IMR-90 (cell line): Measurements from ENCODE around the gene TMBIM6. TPM values are rescaled to one million over a fixed set of nuclear protein-coding genes. Genes with fewer than 3 reads are reported as not detected.

Experiments used
- ATAC-seq: fragments of 200-7000 bp; cut with Tn5 transposase; 2 replicates; pipeline ENCODE4 v1.9.1; 2020; ENCODE audit warnings: low read depth, mild to moderate bottlenecking, moderate library complexity
- BruUV-seq: library from RNA; stranded (reverse); fragments of 400-500 nt; replicated peaks from 2 replicates; lab custom pipeline; 2021; lab: Mats Ljungman, UMichigan
- CTCF ChIA-PET: fragments of 300-600 bp; formaldehyde crosslinking; extraction: SDS; loops from one replicate; lab custom pipeline; 2021; ENCODE audit warnings: antibody characterized with exemption; lab: Yijun Ruan, JAX
- POLR2A ChIA-PET: fragments of 300-600 bp; sonication (Branson Sonifier 250); formaldehyde crosslinking; loops from one replicate; lab custom pipeline; 2022; ENCODE audit warnings: antibody characterized with exemption; ENCODE audit not compliant: unreplicated experiment; lab: Charles Lee
- DNase-seq: peaks from one replicate; pipeline ENCODE4 v3.0.0; 2013
- H2AFZ ChIP-seq: replicated peaks from 2 replicates; pipeline ENCODE3; 2013; ENCODE audit warnings: low read length, mild to moderate bottlenecking; ENCODE audit not compliant: poor library complexity
- H2AK5ac ChIP-seq: 2 replicates; pipeline ENCODE4 v1.6.1; 2013; ENCODE audit warnings: low read depth, low read length, inconsistent platforms
- H2AK9ac ChIP-seq: replicated peaks from 2 replicates; pipeline ENCODE3; 2013; ENCODE audit warnings: mild to moderate bottlenecking, low read depth, low read length, moderate library complexity; ENCODE audit not compliant: poor library complexity
- H2BK120ac ChIP-seq: 2 replicates; pipeline ENCODE4 v1.6.1; 2013; ENCODE audit warnings: low read depth, low read length, inconsistent platforms
- H2BK15ac ChIP-seq: 3 replicates; pipeline ENCODE4 v1.6.1; 2013; ENCODE audit warnings: low read depth, low read length, inconsistent platforms
- H2BK20ac ChIP-seq: 2 replicates; pipeline ENCODE4 v1.6.1; 2013; ENCODE audit warnings: low read depth, mild to moderate bottlenecking, inconsistent platforms, low read length, moderate library complexity
- H2BK5ac ChIP-seq: 2 replicates; pipeline ENCODE4 v1.6.1; 2013; ENCODE audit warnings: mild to moderate bottlenecking, low read depth, low read length, inconsistent platforms; ENCODE audit not compliant: poor library complexity, severe bottlenecking
- H3K14ac ChIP-seq: replicated peaks from 2 replicates; pipeline ENCODE4 v1.6.1; 2013; ENCODE audit warnings: low read depth, low read length, inconsistent platforms
- H3K18ac ChIP-seq: 2 replicates; pipeline ENCODE4 v1.6.1; 2013; ENCODE audit warnings: low read depth, low read length, control low read depth
- H3K23ac ChIP-seq: 2 replicates; pipeline ENCODE4 v1.6.1; 2013; ENCODE audit warnings: low read depth, low read length, inconsistent platforms
- H3K27ac ChIP-seq: 2 replicates; pipeline ENCODE4 v1.5.1; 2013; ENCODE audit warnings: mild to moderate bottlenecking, control low read depth, low read length; ENCODE audit not compliant: insufficient read depth
- H3K27me3 ChIP-seq: 2 replicates; pipeline ENCODE4 v1.6.1; 2013; ENCODE audit warnings: low read length; ENCODE audit not compliant: control insufficient read depth, insufficient read depth
- H3K36me3 ChIP-seq: 2 replicates; pipeline ENCODE4 v1.6.1; 2013; ENCODE audit warnings: low read length, mixed read lengths; ENCODE audit not compliant: control insufficient read depth, insufficient read depth
- H3K4ac ChIP-seq: 2 replicates; pipeline ENCODE4 v1.6.1; 2013; ENCODE audit warnings: low read depth, low read length, inconsistent platforms
- H3K4me1 ChIP-seq: 2 replicates; pipeline ENCODE4 v1.6.1; 2013; ENCODE audit warnings: low read length, mixed read lengths; ENCODE audit not compliant: control insufficient read depth, insufficient read depth
- H3K4me2 ChIP-seq: 2 replicates; pipeline ENCODE4 v1.6.1; 2013; ENCODE audit warnings: low read depth, mild to moderate bottlenecking, control low read depth, low read length, moderate library complexity
- H3K4me3 ChIP-seq: 2 replicates; pipeline ENCODE4 v1.5.1; 2013; ENCODE audit warnings: low read depth, mild to moderate bottlenecking, control low read depth, low read length, moderate library complexity; ENCODE audit not compliant: insufficient read depth
- H3K56ac ChIP-seq: 2 replicates; pipeline ENCODE4 v1.6.1; 2013; ENCODE audit warnings: low read length, inconsistent platforms; ENCODE audit not compliant: insufficient read depth; ENCODE audit errors: extremely low read depth
- H3K79me1 ChIP-seq, 2 experiments: 2 replicates each; pipeline ENCODE4 v1.6.1; 2013; ENCODE audit warnings: low read length in 2 of 2, inconsistent platforms in 1 of 2, low read depth in 1 of 2
- H3K9ac ChIP-seq: 2 replicates; pipeline ENCODE4 v1.6.1; 2013; ENCODE audit warnings: low read depth, low read length, control low read depth
- H3K9me1 ChIP-seq: 2 replicates; pipeline ENCODE4 v1.6.1; 2013; ENCODE audit warnings: low read length, inconsistent platforms; ENCODE audit not compliant: insufficient read depth
- H3K9me3 ChIP-seq: 2 replicates; pipeline ENCODE4 v1.6.1; 2013; ENCODE audit warnings: low read length; ENCODE audit not compliant: control insufficient read depth, insufficient read depth
- H4K20me1 ChIP-seq: 2 replicates; pipeline ENCODE4 v1.6.1; 2013; ENCODE audit warnings: low read length, inconsistent platforms; ENCODE audit not compliant: insufficient read depth
- H4K5ac ChIP-seq: 2 replicates; pipeline ENCODE4 v1.6.1; 2013; ENCODE audit warnings: mild to moderate bottlenecking, low read depth, low read length, control low read depth
- H4K8ac ChIP-seq, 2 experiments: 2 replicates each; pipeline ENCODE4 v1.6.1; 2013; ENCODE audit warnings: low read depth in 2 of 2, low read length in 2 of 2, control low read depth in 1 of 2, inconsistent platforms in 1 of 2
- H4K91ac ChIP-seq: 2 replicates; pipeline ENCODE4 v1.6.1; 2013; ENCODE audit warnings: low read depth, low read length, inconsistent platforms; ENCODE audit not compliant: insufficient read depth
- BHLHE40 ChIP-seq: fragments of 150-350 bp; IDR thresholded peaks from 2 replicates; pipeline ENCODE4 v1.6.1; 2016; ENCODE audit warnings: mild to moderate bottlenecking, low read depth, low read length
- CEBPB ChIP-seq: IDR thresholded peaks from 2 replicates; pipeline ENCODE4 v1.6.1; 2012; ENCODE audit warnings: low read depth, low read length, improper control_type of control experiment
- CHD1 ChIP-seq: IDR thresholded peaks from 2 replicates; pipeline ENCODE4 v1.6.1; 2012; ENCODE audit warnings: low read depth, low read length, improper control_type of control experiment
- CTCF ChIP-seq: conservative IDR thresholded peaks from 2 replicates; pipeline ENCODE4 v1.5.1; 2012; ENCODE audit warnings: mild to moderate bottlenecking, low read depth, low read length, improper control_type of control experiment
- ELK1 ChIP-seq: fragments of 150-350 bp; IDR thresholded peaks from 2 replicates; pipeline ENCODE4 v1.6.1; 2016; ENCODE audit warnings: low read depth, mild to moderate bottlenecking, low read length, moderate library complexity, borderline replicate concordance
- FOS ChIP-seq: fragments of 150-350 bp; IDR thresholded peaks from 2 replicates; pipeline ENCODE4 v1.6.1; 2016; ENCODE audit warnings: low read depth, low read length
- MAFK ChIP-seq: IDR thresholded peaks from 2 replicates; pipeline ENCODE4 v1.6.1; 2012; ENCODE audit warnings: low read depth, low read length, improper control_type of control experiment
- MAZ ChIP-seq: IDR thresholded peaks from 2 replicates; pipeline ENCODE4 v1.6.1; 2012; ENCODE audit warnings: low read depth, mild to moderate bottlenecking, low read length, improper control_type of control experiment, moderate library complexity, borderline replicate concordance
- MXI1 ChIP-seq: IDR thresholded peaks from 2 replicates; pipeline ENCODE4 v1.6.1; 2012; ENCODE audit warnings: low read depth, mild to moderate bottlenecking, low read length, moderate library complexity, borderline replicate concordance
- NFE2L2 ChIP-seq: fragments of 150-350 bp; IDR thresholded peaks from 2 replicates; pipeline ENCODE4 v1.6.1; 2016; ENCODE audit warnings: low read depth, mild to moderate bottlenecking, low read length
- POLR2A ChIP-seq: IDR thresholded peaks from 2 replicates; pipeline ENCODE4 v1.6.1; 2012; ENCODE audit warnings: mild to moderate bottlenecking, low read depth, low read length
- RAD21 ChIP-seq: IDR thresholded peaks from 2 replicates; pipeline ENCODE4 v1.6.1; 2012; ENCODE audit warnings: low read length, improper control_type of control experiment
- RCOR1 ChIP-seq: IDR thresholded peaks from 2 replicates; pipeline ENCODE4 v1.6.1; 2012; ENCODE audit warnings: mild to moderate bottlenecking, low read length, improper control_type of control experiment; ENCODE audit not compliant: insufficient replicate concordance
- RFX5 ChIP-seq: IDR thresholded peaks from 2 replicates; pipeline ENCODE4 v1.8.0; 2012; ENCODE audit warnings: low read depth, mild to moderate bottlenecking, low read length, moderate library complexity
- SMC3 ChIP-seq: fragments of 150-350 bp; IDR thresholded peaks from 2 replicates; pipeline ENCODE4 v1.6.1; 2016; ENCODE audit warnings: low read depth, mild to moderate bottlenecking, antibody characterized with exemption, low read length, moderate library complexity
- USF2 ChIP-seq: fragments of 150-350 bp; IDR thresholded peaks from 2 replicates; pipeline ENCODE4 v1.6.1; 2017; ENCODE audit warnings: mild to moderate bottlenecking, antibody characterized with exemption, low read length, low read depth
- WGBS, 2 experiments: methylation state at CpG; one replicate each; pipeline versions ENCODE4 v1.1.5 to v1.1.7; 2013; ENCODE audit warnings: missing lambda C conversion rate in 2 of 2; ENCODE audit not compliant: insufficient read length in 1 of 2; ENCODE audit errors: extremely low coverage in 2 of 2; 5-methylcytosine and 5-hydroxymethylcytosine counted together
- dilution Hi-C: fragments of 300-500 bp; cut with HindIII; formaldehyde crosslinking; loops from one replicate; pipeline ENCODE4 v1.14.3; 2018; ENCODE audit warnings: low sequenced_read_pairs; ENCODE audit not compliant: unreplicated experiment
- in situ Hi-C: fragments of 300-500 bp; cut with MboI; formaldehyde crosslinking; loops from 3 replicates; pipeline ENCODE4 v1.14.3; 2019; ENCODE audit warnings: low sequenced_read_pairs, inconsistent platforms, mixed read lengths
- intact Hi-C: fragments of 100-400 bp; cut with micrococcal nuclease; formaldehyde crosslinking; loops from 2 replicates; pipeline ENCODE4 v1.10.0; 2022
- polyA plus RNA-seq, 3 experiments: library from polyadenylated mRNA; depleted of rRNA; stranded (reverse); fragments of >200 nt; gene quantifications; 2 replicates each; pipeline ENCODE4 v1.2.3, GENCODE V29; 2012; ENCODE audit warnings: low replicate concordance in 1 of 3
- total RNA-seq: library from RNA; depleted of rRNA; stranded (reverse); fragments of >200 nt; gene quantifications from 2 replicates; pipeline ENCODE4 v1.2.3, GENCODE V29; 2012

TMBIM6 gene
- total and polyA plus RNA-seq, 2 of the 4 experiments (the other 2 are of a cell fraction), result 255 to 285 TPM

GRCh38 chr12:49787672-49788071, 46.3 kb downstream of the TMBIM6 start:
- H3K18ac ChIP-seq, result no peak overlapping the region
- TF ChIP-seq MAZ (no peak), BHLHE40 (no peak), FOS (no peak), CHD1 (no peak), USF2 (no peak), MXI1 (no peak), CTCF (no peak), NFE2L2 (no peak), SMC3 (no peak), RCOR1 (no peak), MAFK (no peak), ELK1 (no peak), POLR2A (no peak), RAD21 (no peak), CEBPB (no peak), RFX5 (no peak)
- no peak overlapping the region for H4K8ac ChIP-seq
- H2BK5ac ChIP-seq, result no peak overlapping the region
- no peak overlapping the region for H4K91ac ChIP-seq
- H3K14ac ChIP-seq, result no peak overlapping the region
- no peak overlapping the region for H2BK15ac ChIP-seq
- H3K4me2 ChIP-seq, result no peak overlapping the region
- no peaks in the 10 kb centered on the region for H3K79me1 ChIP-seq
- no peak overlapping the region for H2BK120ac ChIP-seq
- peaks cover 9% of the 10 kb centered on the region for H3K4me1 ChIP-seq
- WGBS, 2 experiments, result no CpG with 5 or more reads among the region's 2 CpGs
- peaks cover 25% of the 10 kb centered on the region; the same call in 1 of the 2 replicates for H3K36me3 ChIP-seq
- ChIA-PET POLR2A (no interaction called here), CTCF (interaction anchor here (0.7 kb wide), 2 partner anchors 10 to 64 kb away, joined by 3 to 5 read pairs; no protein-coding TSS in a partner anchor)
- ATAC-seq, result no peak
- H3K9me3 ChIP-seq, result no peaks in the 10 kb centered on the region
- H4K20me1 ChIP-seq, result peaks cover 10% of the 10 kb centered on the region; the same call in 1 of the 2 replicates
- dilution Hi-C loops (no loop called here), intact Hi-C loops (no loop called here), in situ Hi-C loops (no loop called here)
- BruUV-seq, result no TSS peak
- H3K27ac ChIP-seq, result no peak overlapping the region
- peaks cover 14% of the 10 kb centered on the region for H3K9me1 ChIP-seq
- H2AK5ac ChIP-seq, result no peak overlapping the region
- H3K56ac ChIP-seq, result no peak overlapping the region
- H3K23ac ChIP-seq, result no peak overlapping the region
- no peak overlapping the region for H3K4ac ChIP-seq
- no peak overlapping the region for H2AK9ac ChIP-seq
- no peak for DNase-seq
- H4K5ac ChIP-seq, result no peak overlapping the region
- H3K9ac ChIP-seq, result no peak overlapping the region
- no peak overlapping the region for H2BK20ac ChIP-seq
- no peaks in the 10 kb centered on the region for H3K27me3 ChIP-seq
- no peak overlapping the region for H2AFZ ChIP-seq
- H3K4me3 ChIP-seq, result no peak overlapping the region
